Common myeloid progenitor, CD34-positive (primary cell): ENCODE data around the gene MUTYH.

Experiments
- CTCF ChIA-PET: fragments of 350-600 bp; sonication (Branson Sonifier 250); formaldehyde crosslinking; loops from one replicate; lab custom pipeline; 2021; ENCODE audit warnings: antibody characterized with exemption; lab: Charles Lee
- POLR2A ChIA-PET: fragments of 350-600 bp; sonication (Branson Sonifier 250); formaldehyde crosslinking; loops from one replicate; lab custom pipeline; 2021; ENCODE audit warnings: antibody characterized with exemption; lab: Charles Lee
- DNase-seq, 3 donors: peaks; one replicate each; pipeline versions ENCODE4 v3.0.0 to v3.0.0-alpha.2; 2013
- H3K27ac ChIP-seq, 2 experiments: 1 replicate in 1 of 2; 2 replicates in 1 of 2; pipeline ENCODE4 v1.7.0; 2013; ENCODE audit warnings: inconsistent platforms in 2 of 2, low read length in 2 of 2, mild to moderate bottlenecking in 2 of 2, low read depth in 1 of 2, moderate library complexity in 1 of 2; ENCODE audit not compliant: severe bottlenecking in 2 of 2, insufficient read depth in 1 of 2, poor library complexity in 1 of 2
- H3K27me3 ChIP-seq, 5 experiments: replicated peaks in 2 of 5; 1 replicate in 3 of 5; 2 replicates in 2 of 5; pipeline versions ENCODE4 v1.6.1 to v1.7.0; 2013; ENCODE audit warnings: low read length in 4 of 5, mild to moderate bottlenecking in 2 of 5, moderate library complexity in 2 of 5, inconsistent platforms in 1 of 5; ENCODE audit not compliant: insufficient read depth in 5 of 5, control insufficient read depth in 4 of 5
- H3K36me3 ChIP-seq, 4 experiments: 1 replicate in 2 of 4; 2 replicates in 2 of 4; pipeline versions ENCODE4 v1.6.1 to v1.7.0; 2013; ENCODE audit warnings: low read length in 3 of 4, control low read depth in 1 of 4, mild to moderate bottlenecking in 1 of 4; ENCODE audit not compliant: control insufficient read depth in 4 of 4, insufficient read depth in 4 of 4
- H3K4me1 ChIP-seq, 4 experiments: 1 replicate in 3 of 4; 2 replicates in 1 of 4; pipeline versions ENCODE4 v1.6.1 to v1.7.1; 2013; ENCODE audit warnings: low read length in 3 of 4, mild to moderate bottlenecking in 3 of 4, control low read depth in 1 of 4, inconsistent platforms in 1 of 4, moderate library complexity in 1 of 4; ENCODE audit not compliant: control insufficient read depth in 4 of 4, insufficient read depth in 4 of 4; ENCODE audit errors: control extremely low read depth in 1 of 4
- H3K4me3 ChIP-seq, 7 experiments: 1 replicate in 4 of 7; 2 replicates in 3 of 7; pipeline versions ENCODE4 v1.5.1 to v1.7.0; 2013; ENCODE audit warnings: mild to moderate bottlenecking in 7 of 7, low read length in 6 of 7, moderate library complexity in 6 of 7, inconsistent platforms in 2 of 7, low read depth in 2 of 7, control low read depth in 1 of 7; ENCODE audit not compliant: insufficient read depth in 4 of 7, control insufficient read depth in 1 of 7; ENCODE audit errors: extremely low read depth in 1 of 7
- H3K9me3 ChIP-seq, 5 experiments: 1 replicate in 4 of 5; 2 replicates in 1 of 5; pipeline versions ENCODE4 v1.6.1 to v1.7.1; 2013; ENCODE audit warnings: low read length in 4 of 5, mild to moderate bottlenecking in 2 of 5, inconsistent platforms in 1 of 5, low read depth in 1 of 5, moderate library complexity in 1 of 5; ENCODE audit not compliant: control insufficient read depth in 4 of 5, insufficient read depth in 2 of 5; ENCODE audit errors: control extremely low read depth in 1 of 5
- WGBS: methylation state at CpG from one replicate; pipeline ENCODE4 v1.1.5; 2013; ENCODE audit not compliant: insufficient coverage; 5-methylcytosine and 5-hydroxymethylcytosine counted together

Gene MUTYH

GRCh38 chr1:45353685-45354084 lies 13.4 kb upstream of the MUTYH start:
- WGBS: 86% methylated on average over 1 of the region's 2 CpGs
- Histone ChIP-seq H3K4me1 (peaks cover 0 to 20% (median 7%) of the 10 kb centered on the region in 4 experiments), H3K27ac (no peak overlapping the region), H3K4me3 (no peak overlapping the region), H3K9me3 (no peaks in the 10 kb centered on the region), H3K36me3 (peaks cover 0 to 3% (median 0%) of the 10 kb centered on the region in 4 experiments), H3K27me3 (no peaks in the 10 kb centered on the region)
- POLR2A ChIA-PET: no interaction called here
- DNase-seq: no peak
- CTCF ChIA-PET: interaction anchor here (1.2 to 11.4 kb wide), 6 partner anchors 8 to 145 kb away, joined by 3 to 190 read pairs (median 5); partner anchors contain the start of genes CCDC163, MUTYH, TESK2 and TOE1

GRCh38 chr1:45351508-45351907 lies 11.3 kb upstream of the MUTYH start:
- Histone ChIP-seq H3K4me3 (no peak overlapping the region), H3K4me1 (peaks cover 0 to 20% (median 7%) of the 10 kb centered on the region in 4 experiments), H3K36me3 (peaks cover 0 to 7% (median 2%) of the 10 kb centered on the region in 4 experiments), H3K9me3 (no peaks in the 10 kb centered on the region), H3K27ac (no peak overlapping the region), H3K27me3 (no peaks in the 10 kb centered on the region)
- WGBS: 94% methylated on average over 5 of the region's 5 CpGs
- DNase-seq: no peak
- ChIA-PET POLR2A (no interaction called here), CTCF (interaction anchor here (0.8 to 6.9 kb wide), 4 partner anchors 8 to 141 kb away, joined by 3 to 46 read pairs (median 19); partner anchors contain the start of genes MUTYH and TOE1)

GRCh38 chr1:45348966-45349677 lies 8.9 kb upstream of the MUTYH start:
- WGBS: 87% methylated on average over 2 of the region's 3 CpGs
- no peak for DNase-seq
- CTCF ChIA-PET: interaction anchor here (0.8 to 6.9 kb wide), 10 partner anchors 10 to 336 kb away, joined by 3 to 46 read pairs (median 4); partner anchors contain the start of genes CCDC163, MMACHC, MUTYH and TOE1
- Histone ChIP-seq H3K4me1 (peaks cover 0 to 16% (median 1%) of the 10 kb centered on the region in 4 experiments), H3K27me3 (no peaks in the 10 kb centered on the region), H3K9me3 (no peaks in the 10 kb centered on the region), H3K27ac (no peak overlapping the region), H3K4me3 (no peak overlapping the region), H3K36me3 (peaks cover 2 to 27% (median 23%) of the 10 kb centered on the region in 4 experiments)
- POLR2A ChIA-PET: interaction anchor here (1.3 kb wide), 1 partner anchor 9 kb away, joined by 6 read pairs; the partner anchor contains the start of genes MUTYH and TOE1

GRCh38 chr1:45348609-45348965 lies 8.3 kb upstream of the MUTYH start:
- no peak for DNase-seq
- ChIA-PET CTCF (interaction anchor here (0.8 to 6.9 kb wide), 10 partner anchors 9 to 336 kb away, joined by 3 to 46 read pairs (median 4); partner anchors contain the start of genes CCDC163, MMACHC, MUTYH and TOE1), POLR2A (interaction anchor here (1.3 kb wide), 1 partner anchor 8 kb away, joined by 6 read pairs; the partner anchor contains the start of genes MUTYH and TOE1)
- no peaks in the 10 kb centered on the region for H3K27me3 ChIP-seq
- H3K36me3 ChIP-seq: peaks cover 3 to 32% (median 27%) of the 10 kb centered on the region in 4 experiments
- no peaks in the 10 kb centered on the region for H3K9me3 ChIP-seq
- no peak overlapping the region for H3K4me3 ChIP-seq
- no peak overlapping the region for H3K27ac ChIP-seq
- WGBS: 63% methylated on average over 1 of the region's 1 CpG
- peaks cover 0 to 10% (median 1%) of the 10 kb centered on the region in 4 experiments for H3K4me1 ChIP-seq

GRCh38 chr1:45348020-45348419 lies 7.8 kb upstream of the MUTYH start:
- Histone ChIP-seq H3K27ac (no peak overlapping the region), H3K9me3 (no peaks in the 10 kb centered on the region), H3K4me3 (no peak overlapping the region), H3K27me3 (no peaks in the 10 kb centered on the region), H3K36me3 (peaks cover 7 to 38% (median 33%) of the 10 kb centered on the region in 4 experiments), H3K4me1 (peaks cover 0 to 7% (median 3%) of the 10 kb centered on the region in 4 experiments)
- ChIA-PET POLR2A (interaction anchor here (1.3 kb wide), 1 partner anchor 8 kb away, joined by 6 read pairs; the partner anchor contains the start of genes MUTYH and TOE1), CTCF (interaction anchor here (1.0 to 6.9 kb wide), 7 partner anchors 8 to 335 kb away, joined by 3 to 46 read pairs (median 5); partner anchors contain the start of genes MMACHC, MUTYH, TOE1 and UROD)
- DNase-seq: no peak
- WGBS: 100% methylated on average over 1 of the region's 2 CpGs

- WGBS: no CpG with 5 or more reads among the region's 2 CpGs
- peaks cover 14 to 54% (median 47%) of the 10 kb centered on the region in 4 experiments for H3K36me3 ChIP-seq
- no peak for DNase-seq
- peaks cover 6 to 20% (median 16%) of the 10 kb centered on the region in 4 experiments for H3K4me1 ChIP-seq
- no peak overlapping the region for H3K27ac ChIP-seq
- no peaks in the 10 kb centered on the region for H3K27me3 ChIP-seq
- H3K9me3 ChIP-seq: no peaks in the 10 kb centered on the region
- POLR2A ChIA-PET: no interaction called here
- CTCF ChIA-PET: interaction anchor here (6.9 kb wide), 1 partner anchor 13 kb away, joined by 46 read pairs; no protein-coding TSS in a partner anchor
- no peak overlapping the region for H3K4me3 ChIP-seq
Observed at GRCh38 chr1:45346473-45346872, 6.2 kb upstream of the MUTYH start.
